HepG2 (cell line): ENCODE results near the gene CBX2. TPM values are rescaled to one million over a fixed set of nuclear protein-coding genes. Genes with fewer than 3 reads are reported as not detected.
A peak's percentile ranks its signal among the peaks of the same experiment; 100 is the strongest.

ENCODE experiments used
- ADNP ChIP-seq: sonication (generic); formaldehyde crosslinking; IDR thresholded peaks from 2 replicates; pipeline ENCODE4 v1.4.0; 2020; ENCODE audit warnings: missing genetic modification reagents
- BCL6 ChIP-seq: IDR thresholded peaks from 2 replicates; pipeline ENCODE4 v1.6.1; 2016; ENCODE audit warnings: missing genetic modification reagents, missing compliant biosample characterization
- CC2D1A ChIP-seq: sonication (generic); formaldehyde crosslinking; IDR thresholded peaks from 2 replicates; pipeline ENCODE4 v1.8.1; 2023; ENCODE audit warnings: mild to moderate bottlenecking, missing genetic modification reagents
- CREB1 ChIP-seq, 2 experiments: fragments of 450-650 bp in 1 of 2; IDR thresholded peaks; 2 replicates each; pipeline ENCODE4 v1.6.1; 2016 to 2017; ENCODE audit warnings: control low read depth in 1 of 2, mild to moderate bottlenecking in 1 of 2, missing compliant biosample characterization in 1 of 2, missing genetic modification characterization in 1 of 2
- FOXJ3 ChIP-seq: sonication (generic); formaldehyde crosslinking; IDR thresholded peaks from 2 replicates; pipeline ENCODE4 v1.4.0; 2020; ENCODE audit warnings: missing genetic modification reagents, mild to moderate bottlenecking, borderline replicate concordance
- MBD4 ChIP-seq: IDR thresholded peaks from 2 replicates; pipeline ENCODE4 v1.6.1; 2012; ENCODE audit warnings: low read length, inconsistent platforms, borderline replicate concordance
- MED13 ChIP-seq: sonication (generic); formaldehyde crosslinking; IDR thresholded peaks from 2 replicates; pipeline ENCODE4 v1.5.0; 2020; ENCODE audit warnings: missing genetic modification reagents
- MXI1 ChIP-seq: IDR thresholded peaks from 3 replicates; pipeline ENCODE4 v1.6.1; 2012; ENCODE audit warnings: low read depth, low read length, inconsistent platforms, borderline replicate concordance
- PAF1 ChIP-seq: IDR thresholded peaks from 2 replicates; pipeline ENCODE4 v1.6.1; 2016; ENCODE audit warnings: missing genetic modification reagents, missing compliant biosample characterization
- PHF5A ChIP-seq: IDR thresholded peaks from one replicate; pipeline ENCODE4 v1.6.1; 2018; ENCODE audit warnings: low read depth, missing genetic modification reagents; ENCODE audit not compliant: unreplicated experiment
- RARG ChIP-seq: sonication (generic); formaldehyde crosslinking; IDR thresholded peaks from 2 replicates; pipeline ENCODE4 v1.4.0; 2020; ENCODE audit warnings: low read depth, mild to moderate bottlenecking, missing genetic modification reagents
- SMAD3 ChIP-seq: sonication (generic); formaldehyde crosslinking; IDR thresholded peaks from 2 replicates; pipeline ENCODE4 v1.4.0; 2020; ENCODE audit warnings: missing genetic modification reagents
- TAF1 ChIP-seq: sonication (generic); formaldehyde crosslinking; IDR thresholded peaks from 2 replicates; pipeline ENCODE4 v1.4.0; 2020; ENCODE audit warnings: missing genetic modification reagents
- ZBTB7A ChIP-seq: sonication (generic); formaldehyde crosslinking; IDR thresholded peaks from 2 replicates; pipeline ENCODE4 v1.8.0; 2022; ENCODE audit warnings: mild to moderate bottlenecking, missing genetic modification reagents
- ZIK1 ChIP-seq: sonication (generic); formaldehyde crosslinking; IDR thresholded peaks from 2 replicates; pipeline ENCODE4 v1.5.0; 2020; ENCODE audit warnings: mild to moderate bottlenecking, low read depth, missing genetic modification reagents, borderline replicate concordance
- ZNF256 ChIP-seq: sonication (generic); formaldehyde crosslinking; conservative IDR thresholded peaks from 2 replicates; pipeline ENCODE4 v1.4.0; 2020; ENCODE audit warnings: missing genetic modification reagents
- ZNF337 ChIP-seq: sonication (generic); formaldehyde crosslinking; IDR thresholded peaks from 2 replicates; pipeline ENCODE4 v1.5.1; 2020; ENCODE audit warnings: missing genetic modification reagents, low read depth, mild to moderate bottlenecking, borderline replicate concordance
- ZNF558 ChIP-seq: sonication (generic); formaldehyde crosslinking; IDR thresholded peaks from 2 replicates; pipeline ENCODE4 v1.9.0; 2022; ENCODE audit warnings: mild to moderate bottlenecking, missing genetic modification reagents, borderline replicate concordance
- ZNF709 ChIP-seq: sonication (generic); formaldehyde crosslinking; IDR thresholded peaks from 2 replicates; pipeline ENCODE4 v1.5.0; 2020; ENCODE audit warnings: mild to moderate bottlenecking, missing genetic modification reagents
- ZNF766 ChIP-seq: sonication (generic); formaldehyde crosslinking; IDR thresholded peaks from 2 replicates; pipeline ENCODE4 v1.5.0; 2020; ENCODE audit warnings: missing genetic modification reagents, borderline replicate concordance
- ZSCAN20 ChIP-seq: sonication (generic); formaldehyde crosslinking; IDR thresholded peaks from 2 replicates; pipeline ENCODE4 v1.4.0; 2020; ENCODE audit warnings: missing genetic modification reagents, mild to moderate bottlenecking, borderline replicate concordance
- polyA plus RNA-seq, 8 experiments: library from polyadenylated mRNA; depleted of rRNA in 3 of 8; stranded (reverse) in 7 of 8; unstranded in 1 of 8; fragments of >200 nt; fragmentation: Illumina TruSeq in 4 of 8; extraction: Trizol in 4 of 8; gene quantifications; 2 replicates each; pipeline versions ENCODE4 v1.2.1 to v1.2.3, GENCODE V29; 2011 to 2016; ENCODE audit warnings: low read depth in 4 of 8, missing spikeins in 1 of 8, mixed read lengths in 1 of 8; ENCODE audit not compliant: insufficient read depth in 1 of 8
- total RNA-seq, 5 experiments: library from RNA; depleted of rRNA; stranded (reverse); fragments of >200 nt; fragmentation: Illumina TruSeq; extraction: Trizol; gene quantifications; 2 replicates each; pipeline ENCODE4 v1.2.3, GENCODE V29; 2016; ENCODE audit warnings: low read depth in 1 of 5
- TF ChIP-seq, protein P1 (sequence below): sonication (generic); formaldehyde crosslinking; IDR thresholded peaks from 2 replicates; pipeline ENCODE4 v1.8.0; 2023; ENCODE audit warnings: mild to moderate bottlenecking, missing genetic modification reagents
- TF ChIP-seq, protein P2 (sequence below): conservative IDR thresholded peaks from 2 replicates; pipeline ENCODE4 v1.6.1; 2018; ENCODE audit warnings: missing genetic modification reagents
- TF ChIP-seq, protein P3 (sequence below): sonication (generic); formaldehyde crosslinking; IDR thresholded peaks from 2 replicates; pipeline ENCODE4 v1.5.1; 2020; ENCODE audit warnings: missing genetic modification reagents, mild to moderate bottlenecking, borderline replicate concordance
- TF ChIP-seq, protein P4 (sequence below): IDR thresholded peaks from 2 replicates; pipeline ENCODE4 v1.6.1; 2012; ENCODE audit warnings: low read depth, low read length, improper control_type of control experiment

The CBX2 gene
- total and polyA plus RNA-seq, 2 of the 13 experiments (the other 11 are each of a cell fraction or from before 2014, with no cell fraction given), result 14.5 to 31.1 TPM

DNA sequence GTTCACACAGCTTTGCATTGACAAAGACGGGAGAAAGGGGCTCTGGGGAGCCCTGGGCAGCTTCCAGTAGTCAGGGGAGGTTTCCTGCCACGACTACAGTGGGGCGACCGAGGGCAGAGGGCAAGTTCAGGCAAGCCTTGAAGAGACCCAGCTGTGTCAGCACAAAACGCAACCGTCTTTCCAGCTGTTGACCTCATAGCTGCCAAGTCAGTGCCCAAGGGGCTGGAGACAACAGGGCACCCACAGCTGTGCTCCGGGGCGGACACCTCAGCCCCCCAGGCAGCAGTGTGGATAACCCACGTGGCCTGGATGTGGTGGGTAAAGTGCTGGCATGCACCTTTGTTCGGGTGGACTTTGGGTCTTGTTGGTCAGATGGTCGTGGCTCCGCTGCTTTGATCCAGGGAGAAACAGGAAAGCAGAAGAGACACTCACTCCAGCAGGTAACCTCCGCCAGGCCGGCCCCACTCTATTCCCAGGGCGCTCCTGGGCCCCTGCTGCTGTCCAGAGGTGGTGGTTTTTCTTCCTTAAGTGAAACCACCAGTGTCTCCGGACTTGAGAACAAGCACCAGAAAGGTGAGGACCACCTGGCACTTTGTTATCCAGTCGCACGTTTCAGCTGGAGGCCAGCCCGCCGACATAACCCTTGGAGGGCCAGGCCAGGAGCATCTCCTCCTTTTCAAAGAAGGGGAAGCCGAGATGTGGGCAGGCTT, 17.6 kb upstream of the CBX2 start (continued):
- TF ChIP-seq FOXJ3 (no peak; the same call in 1 of the 2 replicates), ZIK1 (CRISPR knock-in tag) (peak; percentile 94; the same call in 1 of the 2 replicates), SMAD3 (CRISPR knock-in tag) (peak; percentile 76), BCL6 (CRISPR knock-in tag) (peak; percentile 60), CC2D1A (CRISPR knock-in tag) (no peak; the same call in 1 of the 2 replicates), ZNF709 (CRISPR knock-in tag) (peak; percentile 99), ZNF256 (CRISPR knock-in tag) (0 out of 2 replicates have a peak, but pooled peaks have one; percentile 47), ZNF766 (CRISPR knock-in tag) (peak; percentile 98; the same call in 1 of the 2 replicates), ZBTB7A (peak; percentile 99), TAF1 (CRISPR knock-in tag) (peak; percentile 46; the same call in 1 of the 2 replicates), PAF1 (CRISPR knock-in tag) (no peak), ZNF558 (CRISPR knock-in tag) (peak; percentile 91), ZSCAN20 (CRISPR knock-in tag) (peak; percentile 26; the same call in 1 of the 2 replicates), RARG (CRISPR knock-in tag) (0 out of 2 replicates have a peak, but pooled peaks have one; percentile 61), PHF5A (CRISPR knock-in tag) (no peak), MXI1 (peak; percentile 84; the same call in 2 of the 3 replicates), MBD4 (no peak), CREB1 (IDR thresholded peaks at IDR 0.05) (no peak), CREB1 (CRISPR knock-in tag; IDR thresholded peaks at IDR 0.05) (no peak), ADNP (no peak), ZNF337 (CRISPR knock-in tag) (peak; percentile 95; the same call in 1 of the 2 replicates), MED13 (no peak)
- TF ChIP-seq, protein P1, sequence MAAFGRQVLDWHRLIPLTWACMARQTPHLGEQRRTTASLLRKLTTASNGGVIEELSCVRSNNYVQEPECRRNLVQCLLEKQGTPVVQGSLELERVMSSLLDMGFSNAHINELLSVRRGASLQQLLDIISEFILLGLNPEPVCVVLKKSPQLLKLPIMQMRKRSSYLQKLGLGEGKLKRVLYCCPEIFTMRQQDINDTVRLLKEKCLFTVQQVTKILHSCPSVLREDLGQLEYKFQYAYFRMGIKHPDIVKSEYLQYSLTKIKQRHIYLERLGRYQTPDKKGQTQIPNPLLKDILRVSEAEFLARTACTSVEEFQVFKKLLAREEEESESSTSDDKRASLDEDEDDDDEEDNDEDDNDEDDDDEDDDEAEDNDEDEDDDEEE (CRISPR knock-in tag), result peak; percentile 99
- TF ChIP-seq, protein P2, sequence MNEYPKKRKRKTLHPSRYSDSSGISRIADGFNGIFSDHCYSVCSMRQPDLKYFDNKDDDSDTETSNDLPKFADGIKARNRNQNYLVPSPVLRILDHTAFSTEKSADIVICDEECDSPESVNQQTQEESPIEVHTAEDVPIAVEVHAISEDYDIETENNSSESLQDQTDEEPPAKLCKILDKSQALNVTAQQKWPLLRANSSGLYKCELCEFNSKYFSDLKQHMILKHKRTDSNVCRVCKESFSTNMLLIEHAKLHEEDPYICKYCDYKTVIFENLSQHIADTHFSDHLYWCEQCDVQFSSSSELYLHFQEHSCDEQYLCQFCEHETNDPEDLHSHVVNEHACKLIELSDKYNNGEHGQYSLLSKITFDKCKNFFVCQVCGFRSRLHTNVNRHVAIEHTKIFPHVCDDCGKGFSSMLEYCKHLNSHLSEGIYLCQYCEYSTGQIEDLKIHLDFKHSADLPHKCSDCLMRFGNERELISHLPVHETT (CRISPR knock-in tag), result peak; percentile 85; the same call in 1 of the 2 replicates
- TF ChIP-seq, protein P3, sequence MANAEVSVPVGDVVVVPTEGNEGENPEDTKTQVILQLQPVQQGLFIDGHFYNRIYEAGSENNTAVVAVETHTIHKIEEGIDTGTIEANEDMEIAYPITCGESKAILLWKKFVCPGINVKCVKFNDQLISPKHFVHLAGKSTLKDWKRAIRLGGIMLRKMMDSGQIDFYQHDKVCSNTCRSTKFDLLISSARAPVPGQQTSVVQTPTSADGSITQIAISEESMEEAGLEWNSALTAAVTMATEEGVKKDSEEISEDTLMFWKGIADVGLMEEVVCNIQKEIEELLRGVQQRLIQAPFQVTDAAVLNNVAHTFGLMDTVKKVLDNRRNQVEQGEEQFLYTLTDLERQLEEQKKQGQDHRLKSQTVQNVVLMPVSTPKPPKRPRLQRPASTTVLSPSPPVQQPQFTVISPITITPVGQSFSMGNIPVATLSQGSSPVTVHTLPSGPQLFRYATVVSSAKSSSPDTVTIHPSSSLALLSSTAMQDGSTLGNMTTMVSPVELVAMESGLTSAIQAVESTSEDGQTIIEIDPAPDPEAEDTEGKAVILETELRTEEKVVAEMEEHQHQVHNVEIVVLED (CRISPR knock-in tag), result peak; percentile 73
- TF ChIP-seq, protein P4, sequence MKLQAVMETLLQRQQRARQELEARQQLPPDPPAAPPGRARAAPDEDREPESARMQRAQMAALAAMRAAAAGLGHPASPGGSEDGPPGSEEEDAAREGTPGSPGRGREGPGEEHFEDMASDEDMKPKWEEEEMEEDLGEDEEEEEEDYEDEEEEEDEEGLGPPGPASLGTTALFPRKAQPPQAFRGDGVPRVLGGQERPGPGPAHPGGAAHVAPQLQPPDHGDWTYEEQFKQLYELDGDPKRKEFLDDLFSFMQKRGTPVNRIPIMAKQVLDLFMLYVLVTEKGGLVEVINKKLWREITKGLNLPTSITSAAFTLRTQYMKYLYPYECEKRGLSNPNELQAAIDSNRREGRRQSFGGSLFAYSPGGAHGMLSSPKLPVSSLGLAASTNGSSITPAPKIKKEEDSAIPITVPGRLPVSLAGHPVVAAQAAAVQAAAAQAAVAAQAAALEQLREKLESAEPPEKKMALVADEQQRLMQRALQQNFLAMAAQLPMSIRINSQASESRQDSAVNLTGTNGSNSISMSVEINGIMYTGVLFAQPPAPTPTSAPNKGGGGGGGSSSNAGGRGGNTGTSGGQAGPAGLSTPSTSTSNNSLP, result no peak
